Kidney glomerular epithelial cell (primary cell): ENCODE measurements around the gene CNKSR3.

Experiments used
- DNase-seq: peaks from one replicate; lab custom pipeline; 2025; lab: John Stamatoyannopoulos, UW

Gene CNKSR3

GRCh38 chr6:154502553-154502952 lies 7.9 kb downstream of the CNKSR3 start:
- no peak for DNase-seq

- no peak for DNase-seq
Measured at GRCh38 chr6:154501578-154501868, 9.0 kb downstream of the CNKSR3 start.

- no peak for DNase-seq
Measured at GRCh38 chr6:154500769-154501577, 9.5 kb downstream of the CNKSR3 start.

- no peak for DNase-seq
Measured at GRCh38 chr6:154499855-154500589, 10.5 kb downstream of the CNKSR3 start.

- no peak for DNase-seq
Measured at GRCh38 chr6:154498340-154498934, 12.0 kb downstream of the CNKSR3 start.

GRCh38 chr6:154496793-154497517 lies 13.5 kb downstream of the CNKSR3 start:
- DNase-seq, result no peak

GRCh38 chr6:154496186-154496585 lies 14.3 kb downstream of the CNKSR3 start:
- DNase-seq, result no peak

GRCh38 chr6:154494592-154495311 lies 15.7 kb downstream of the CNKSR3 start:
- DNase-seq, result no peak

- no peak for DNase-seq
Measured at GRCh38 chr6:154491567-154492470, 18.7 kb downstream of the CNKSR3 start.

- DNase-seq, result no peak
Measured at GRCh38 chr6:154489822-154490221, 20.7 kb downstream of the CNKSR3 start.

GRCh38 chr6:154488802-154489437 lies 21.6 kb downstream of the CNKSR3 start:
- peak; percentile 21 for DNase-seq

GRCh38 chr6:154488248-154488593 lies 22.3 kb downstream of the CNKSR3 start:
- no peak for DNase-seq

- no peak for DNase-seq
Measured at GRCh38 chr6:154487367-154488247, 22.9 kb downstream of the CNKSR3 start.

GRCh38 chr6:154485815-154486214 lies 24.7 kb downstream of the CNKSR3 start:
- DNase-seq, result no peak

- DNase-seq, result no peak
Measured at GRCh38 chr6:154484942-154485341, 25.5 kb downstream of the CNKSR3 start.

- DNase-seq, result no peak
Measured at GRCh38 chr6:154482858-154483257, 27.6 kb downstream of the CNKSR3 start.

GRCh38 chr6:154481521-154482013 lies 28.9 kb downstream of the CNKSR3 start:
- no peak for DNase-seq

GRCh38 chr6:154479771-154480639 lies 30.5 kb downstream of the CNKSR3 start:
- DNase-seq, result no peak
